GM19043 (cell line): ENCODE data around the gene CD59.
"Not testable (repeated sequence)": the region's sequence is repeated elsewhere in the genome, so short reads cannot be mapped to it uniquely, and the experiment has no call there.

Experiments
- ATAC-seq: cut with Tn5 transposase; IDR thresholded peaks from one replicate; pipeline ENCODE4 v1.9.1; 2021; ENCODE audit warnings: low read depth; ENCODE audit not compliant: unreplicated experiment

CD59 gene

GRCh38 chr11:33670250-33671011 is 65.8 kb downstream of the CD59 start:
- no peak for ATAC-seq

- ATAC-seq = no peak
Observed at GRCh38 chr11:33669598-33670249, 66.5 kb downstream of the CD59 start.

GRCh38 chr11:33668951-33669596 is 67.1 kb downstream of the CD59 start:
- no peak for ATAC-seq

GRCh38 chr11:33668468-33668825 is 67.8 kb downstream of the CD59 start:
- no peak for ATAC-seq

- ATAC-seq = no peak
Observed at GRCh38 chr11:33667819-33668467, 68.3 kb downstream of the CD59 start.

GRCh38 chr11:33665350-33666106 is 70.7 kb downstream of the CD59 start:
- ATAC-seq = no peak

GRCh38 chr11:33664827-33665226 is 71.4 kb downstream of the CD59 start:
- no peak for ATAC-seq

- ATAC-seq = no peak
Observed at GRCh38 chr11:33664166-33664565, 72.1 kb downstream of the CD59 start.

GRCh38 chr11:33663121-33663520 is 73.1 kb downstream of the CD59 start:
- ATAC-seq = no peak

GRCh38 chr11:33661526-33661925 is 74.7 kb downstream of the CD59 start:
- ATAC-seq = not testable (repeated sequence)

- ATAC-seq = no peak
Observed at GRCh38 chr11:33660962-33661361, 75.3 kb downstream of the CD59 start.

- no peak for ATAC-seq
Observed at GRCh38 chr11:33659370-33660139, 76.7 kb downstream of the CD59 start.

GRCh38 chr11:33658195-33658900 is 77.9 kb downstream of the CD59 start:
- no peak for ATAC-seq

- no peak for ATAC-seq
Observed at GRCh38 chr11:33657757-33658156, 78.5 kb downstream of the CD59 start.

GRCh38 chr11:33656768-33657167 is 79.5 kb downstream of the CD59 start:
- ATAC-seq = no peak

- ATAC-seq = no peak
Observed at GRCh38 chr11:33655842-33656600, 80.2 kb downstream of the CD59 start.

- no peak for ATAC-seq
Observed at GRCh38 chr11:33654594-33654993, 81.6 kb downstream of the CD59 start.
